Keratinocyte (primary cell): ENCODE data around the gene MYO19. TPM values are rescaled to one million over a fixed set of nuclear protein-coding genes. Genes with fewer than 3 reads are reported as not detected.

ENCODE experiments used
- DNase-seq: peaks from one replicate; pipeline ENCODE4 v3.0.0-alpha.2; 2011; ENCODE audit warnings: low read depth, missing footprints, low spot score
- FAIRE-seq: peaks from 2 replicates; lab custom pipeline; 2011; peaks lifted over from hg19 to GRCh38; lab: Jason Lieb, UNC
- H2AFZ ChIP-seq: 2 replicates; pipeline ENCODE4 v1.6.0; 2012; ENCODE audit warnings: low read length, control low read depth, inconsistent platforms; ENCODE audit not compliant: control insufficient read depth
- H3K27ac ChIP-seq: 2 replicates; pipeline ENCODE4 v1.5.1; 2011; ENCODE audit warnings: low read length; ENCODE audit not compliant: control insufficient read depth, insufficient read depth
- H3K27me3 ChIP-seq: 3 replicates; pipeline ENCODE4 v1.6.0; 2011; ENCODE audit warnings: low read length; ENCODE audit not compliant: control insufficient read depth, insufficient read depth; ENCODE audit errors: extremely low read depth
- H3K36me3 ChIP-seq, 2 experiments: 2 replicates in 1 of 2; 3 replicates in 1 of 2; pipeline ENCODE4 v1.5.1; 2011; ENCODE audit warnings: low read length in 2 of 2, mild to moderate bottlenecking in 1 of 2; ENCODE audit not compliant: control insufficient read depth in 2 of 2, insufficient read depth in 2 of 2; ENCODE audit errors: extremely low read depth in 1 of 2
- H3K4me1 ChIP-seq: 3 replicates; pipeline ENCODE4 v1.5.1; 2011; ENCODE audit warnings: low read length; ENCODE audit not compliant: control insufficient read depth, insufficient read depth; ENCODE audit errors: extremely low read depth
- H3K4me2 ChIP-seq: 3 replicates; pipeline ENCODE4 v1.6.0; 2011; ENCODE audit warnings: low read depth, low read length; ENCODE audit not compliant: control insufficient read depth, insufficient read depth; ENCODE audit errors: extremely low read depth
- H3K4me3 ChIP-seq, 3 experiments: fragments of 200-600 bp in 1 of 3; sonication (generic) in 1 of 3; 2 replicates in 2 of 3; 3 replicates in 1 of 3; pipeline ENCODE4 v1.5.1; 2011 to 2016; ENCODE audit warnings: low read length in 3 of 3, mild to moderate bottlenecking in 3 of 3, control low read depth in 2 of 3, inconsistent platforms in 1 of 3, low read depth in 1 of 3, mixed read lengths in 1 of 3, mixed run types in 1 of 3, moderate library complexity in 1 of 3; ENCODE audit not compliant: control insufficient read depth in 2 of 3, insufficient read depth in 2 of 3; ENCODE audit errors: extremely low read depth in 1 of 3
- H3K79me2 ChIP-seq: 2 replicates; pipeline ENCODE4 v1.6.0; 2012; ENCODE audit warnings: low read length; ENCODE audit not compliant: control insufficient read depth, insufficient read depth
- H3K9ac ChIP-seq: 3 replicates; pipeline ENCODE4 v1.6.0; 2011; ENCODE audit warnings: low read length; ENCODE audit not compliant: control insufficient read depth, insufficient read depth; ENCODE audit errors: extremely low read depth
- H3K9me1 ChIP-seq: 3 replicates; pipeline ENCODE4 v1.6.0; 2011; ENCODE audit warnings: low read length; ENCODE audit not compliant: control insufficient read depth, insufficient read depth; ENCODE audit errors: extremely low read depth
- H3K9me3 ChIP-seq: 2 replicates; pipeline ENCODE4 v1.5.1; 2012; ENCODE audit warnings: low read depth, low read length; ENCODE audit not compliant: control insufficient read depth
- H4K20me1 ChIP-seq: 3 replicates; pipeline ENCODE4 v1.6.0; 2011; ENCODE audit warnings: low read length; ENCODE audit not compliant: control insufficient read depth, insufficient read depth; ENCODE audit errors: extremely low read depth
- CTCF ChIP-seq, 3 experiments: IDR thresholded peaks in 1 of 3; conservative IDR thresholded peaks in 1 of 3; optimal IDR thresholded peaks in 1 of 3; 2 replicates in 2 of 3; 3 replicates in 1 of 3; pipeline versions ENCODE3 to v1.5.1; 2011; ENCODE audit warnings: low read length in 3 of 3, mild to moderate bottlenecking in 3 of 3, moderate library complexity in 2 of 3, control low read depth in 1 of 3, inconsistent platforms in 1 of 3; ENCODE audit not compliant: insufficient read depth in 2 of 3; ENCODE audit errors: extremely low read depth in 1 of 3
- EZH2 ChIP-seq: IDR thresholded peaks from one replicate; pipeline ENCODE4 v1.6.1; 2012; ENCODE audit warnings: inconsistent platforms, mild to moderate bottlenecking, low read length, moderate library complexity
- dilution Hi-C: fragments of 300-500 bp; cut with MboI; formaldehyde crosslinking; loops from one replicate; pipeline ENCODE4 v1.7.0; 2020; ENCODE audit warnings: low sequenced_read_pairs; ENCODE audit not compliant: extremely low pct_ligation_motif_present
- polyA plus RNA-seq, 5 experiments: library from polyadenylated mRNA; depleted of rRNA in 3 of 5; stranded (reverse) in 3 of 5; stranded (forward) in 1 of 5; unstranded in 1 of 5; fragments of >200 nt; gene quantifications; 1 replicate in 1 of 5; 2 replicates in 3 of 5; 3 replicates in 1 of 5; pipeline versions ENCODE4 v1.2.1 to v1.2.3, GENCODE V29; 2011 to 2012; ENCODE audit warnings: missing spikeins in 2 of 5, low read depth in 1 of 5, low replicate concordance in 1 of 5

MYO19 gene
- polyA plus RNA-seq, 1 donor (not counting 4 experiments of a cell fraction or from before 2014, with no cell fraction given) = 47.9 TPM

GRCh38 chr17:36460265-36460937, 74.3 kb downstream of the MYO19 start:
- H3K36me3 ChIP-seq = no peaks in the 10 kb centered on the region
- no peaks in the 10 kb centered on the region for H4K20me1 ChIP-seq
- FAIRE-seq = no peak
- no peaks in the 10 kb centered on the region for H3K9me1 ChIP-seq
- TF ChIP-seq EZH2 (no peak), CTCF (optimal IDR thresholded peaks at IDR 0.05 in 1 of 3, IDR thresholded peaks at IDR 0.05 in 1 of 3, conservative IDR thresholded peaks at IDR 0.05 in 1 of 3; ENCODE audit: extremely low read depth in 1 of 3, insufficient read depth in 2 of 3, low read length in 3 of 3) (no peak)
- no peak overlapping the region for H3K27ac ChIP-seq
- no peak for DNase-seq
- no peaks in the 10 kb centered on the region for H3K79me2 ChIP-seq
- H3K4me2 ChIP-seq = no peak overlapping the region
- peaks cover 16% of the 10 kb centered on the region for H3K27me3 ChIP-seq
- no peaks in the 10 kb centered on the region for H3K4me1 ChIP-seq
- H2AFZ ChIP-seq = no peak overlapping the region
- H3K9me3 ChIP-seq = no peaks in the 10 kb centered on the region
- dilution Hi-C loops = no loop called here
- no peak overlapping the region for H3K4me3 ChIP-seq
- H3K9ac ChIP-seq = no peak overlapping the region

- FAIRE-seq = no peak
- H3K36me3 ChIP-seq = no peaks in the 10 kb centered on the region
- H3K9me3 ChIP-seq = no peaks in the 10 kb centered on the region
- peaks cover 9% of the 10 kb centered on the region for H3K27me3 ChIP-seq
- no peaks in the 10 kb centered on the region for H3K4me1 ChIP-seq
- no peaks in the 10 kb centered on the region for H3K9me1 ChIP-seq
- no peak overlapping the region for H3K4me3 ChIP-seq
- TF ChIP-seq EZH2 = no peak
- TF ChIP-seq CTCF (optimal IDR thresholded peaks at IDR 0.05 in 1 of 3, IDR thresholded peaks at IDR 0.05 in 1 of 3, conservative IDR thresholded peaks at IDR 0.05 in 1 of 3; ENCODE audit: extremely low read depth in 1 of 3, insufficient read depth in 2 of 3, low read length in 3 of 3) = no peak
- no peak overlapping the region for H3K4me2 ChIP-seq
- no peak overlapping the region for H2AFZ ChIP-seq
- no peaks in the 10 kb centered on the region for H3K79me2 ChIP-seq
- H4K20me1 ChIP-seq = no peaks in the 10 kb centered on the region
- dilution Hi-C loops = no loop called here
- H3K27ac ChIP-seq = no peak overlapping the region
- no peak for DNase-seq
- H3K9ac ChIP-seq = no peak overlapping the region
Observed at GRCh38 chr17:36459601-36460000, 75.1 kb downstream of the MYO19 start.
